ENCODE data around the gene CROCC2.

CROCC2 gene

DNA sequence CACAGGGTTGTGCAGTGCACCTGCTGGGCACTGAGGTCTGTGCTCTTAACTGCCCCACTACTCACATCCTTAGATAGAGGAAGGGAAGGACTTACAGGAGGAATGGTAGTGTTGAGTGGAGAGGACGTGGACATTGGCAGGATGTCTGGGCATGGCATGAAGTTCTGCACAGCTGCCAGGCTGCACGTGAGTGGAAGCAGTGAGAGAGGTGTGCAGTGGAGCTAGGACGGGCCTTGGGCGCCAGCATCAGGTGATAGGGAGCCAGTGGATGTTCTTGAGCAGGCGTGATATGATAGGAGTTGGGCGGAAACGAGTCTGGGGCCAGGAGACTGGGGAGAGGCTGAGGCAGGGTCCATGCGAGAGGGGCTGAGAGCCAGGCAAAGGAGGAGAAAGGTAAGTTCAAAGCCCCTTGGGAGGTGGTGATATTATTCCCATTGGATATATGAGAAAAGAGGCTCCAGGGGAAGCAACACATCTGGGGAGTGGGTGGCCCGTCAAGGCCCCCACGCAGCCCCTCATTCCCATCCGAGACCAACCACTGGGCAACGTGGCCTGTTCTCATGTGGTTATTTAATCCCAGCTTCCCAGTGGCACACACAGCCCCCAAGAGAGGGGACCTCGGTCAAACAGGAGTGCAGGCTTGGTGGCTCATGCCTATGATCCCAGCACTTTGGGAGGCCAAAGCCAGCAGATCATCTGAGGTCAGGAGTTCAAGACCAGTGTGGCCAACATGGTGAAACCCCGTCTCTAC, 46.5 kb downstream of the CROCC2 start:
- no peak overlapping the region for H3K27ac ChIP-seq (ENCODE audit: extremely low read depth, low read depth, low read length)
- TF ChIP-seq ZNF624 (tag by site-specific recombination; IDR thresholded peaks at IDR 0.05) (no peak), ZNF510 (tag by site-specific recombination; IDR thresholded peaks at IDR 0.05; ENCODE audit: insufficient replicate concordance) (no peak), ZNF146 (tag by site-specific recombination; IDR thresholded peaks at IDR 0.05) (no peak), ZNF248 (tag by site-specific recombination; IDR thresholded peaks at IDR 0.05) (no peak), ZNF529 (tag by site-specific recombination; IDR thresholded peaks at IDR 0.05; ENCODE audit: insufficient replicate concordance) (no peak), ZXDB (tag by site-specific recombination; IDR thresholded peaks at IDR 0.05) (no peak), ZNF707 (tag by site-specific recombination; IDR thresholded peaks at IDR 0.05) (no peak), ZNF623 (tag by site-specific recombination; IDR thresholded peaks at IDR 0.05) (no peak), ZNF404 (tag by site-specific recombination; IDR thresholded peaks at IDR 0.05) (no peak), HOXC10 (CRISPR knock-in tag; IDR thresholded peaks at IDR 0.05) (no peak), ZSCAN30 (tag by site-specific recombination; IDR thresholded peaks at IDR 0.05) (no peak), ZNF292 (tag by site-specific recombination; IDR thresholded peaks at IDR 0.05; ENCODE audit: borderline replicate concordance, low read depth) (no peak)
- TF ChIP-seq, protein P1, sequence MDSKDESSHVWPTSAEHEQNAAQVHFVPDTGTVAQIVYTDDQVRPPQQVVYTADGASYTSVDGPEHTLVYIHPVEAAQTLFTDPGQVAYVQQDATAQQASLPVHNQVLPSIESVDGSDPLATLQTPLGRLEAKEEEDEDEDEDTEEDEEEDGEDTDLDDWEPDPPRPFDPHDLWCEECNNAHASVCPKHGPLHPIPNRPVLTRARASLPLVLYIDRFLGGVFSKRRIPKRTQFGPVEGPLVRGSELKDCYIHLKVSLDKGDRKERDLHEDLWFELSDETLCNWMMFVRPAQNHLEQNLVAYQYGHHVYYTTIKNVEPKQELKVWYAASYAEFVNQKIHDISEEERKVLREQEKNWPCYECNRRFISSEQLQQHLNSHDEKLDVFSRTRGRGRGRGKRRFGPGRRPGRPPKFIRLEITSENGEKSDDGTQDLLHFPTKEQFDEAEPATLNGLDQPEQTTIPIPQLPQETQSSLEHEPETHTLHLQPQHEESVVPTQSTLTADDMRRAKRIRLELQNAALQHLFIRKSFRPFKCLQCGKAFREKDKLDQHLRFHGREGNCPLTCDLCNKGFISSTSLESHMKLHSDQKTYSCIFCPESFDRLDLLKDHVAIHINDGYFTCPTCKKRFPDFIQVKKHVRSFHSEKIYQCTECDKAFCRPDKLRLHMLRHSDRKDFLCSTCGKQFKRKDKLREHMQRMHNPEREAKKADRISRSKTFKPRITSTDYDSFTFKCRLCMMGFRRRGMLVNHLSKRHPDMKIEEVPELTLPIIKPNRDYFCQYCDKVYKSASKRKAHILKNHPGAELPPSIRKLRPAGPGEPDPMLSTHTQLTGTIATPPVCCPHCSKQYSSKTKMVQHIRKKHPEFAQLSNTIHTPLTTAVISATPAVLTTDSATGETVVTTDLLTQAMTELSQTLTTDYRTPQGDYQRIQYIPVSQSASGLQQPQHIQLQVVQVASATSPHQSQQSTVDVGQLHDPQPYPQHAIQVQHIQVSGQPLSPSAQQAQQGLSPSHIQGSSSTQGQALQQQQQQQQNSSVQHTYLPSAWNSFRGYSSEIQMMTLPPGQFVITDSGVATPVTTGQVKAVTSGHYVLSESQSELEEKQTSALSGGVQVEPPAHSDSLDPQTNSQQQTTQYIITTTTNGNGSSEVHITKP (tag by site-specific recombination; IDR thresholded peaks at IDR 0.05), result no peak
- TF ChIP-seq, protein P2, sequence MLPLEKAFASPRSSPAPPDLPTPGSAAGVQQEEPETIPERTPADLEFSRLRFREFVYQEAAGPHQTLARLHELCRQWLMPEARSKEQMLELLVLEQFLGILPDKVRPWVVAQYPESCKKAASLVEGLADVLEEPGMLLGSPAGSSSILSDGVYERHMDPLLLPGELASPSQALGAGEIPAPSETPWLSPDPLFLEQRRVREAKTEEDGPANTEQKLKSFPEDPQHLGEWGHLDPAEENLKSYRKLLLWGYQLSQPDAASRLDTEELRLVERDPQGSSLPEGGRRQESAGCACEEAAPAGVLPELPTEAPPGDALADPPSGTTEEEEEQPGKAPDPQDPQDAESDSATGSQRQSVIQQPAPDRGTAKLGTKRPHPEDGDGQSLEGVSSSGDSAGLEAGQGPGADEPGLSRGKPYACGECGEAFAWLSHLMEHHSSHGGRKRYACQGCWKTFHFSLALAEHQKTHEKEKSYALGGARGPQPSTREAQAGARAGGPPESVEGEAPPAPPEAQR (tag by site-specific recombination; IDR thresholded peaks at IDR 0.05), result no peak
- no peaks in the 10 kb centered on the region for H3K36me3 ChIP-seq (ENCODE audit: control insufficient read depth in 2 of 2, insufficient read depth in 1 of 2, low read length in 2 of 2)
- no peak overlapping the region for H3K4me3 ChIP-seq (ENCODE audit: low read depth, low read length)
- no peaks in the 10 kb centered on the region for H3K4me1 ChIP-seq (ENCODE audit: control insufficient read depth, insufficient read depth, low read length)
- ChIA-PET CTCF (no interaction called here), POLR2A (no interaction called here)
- H3K9me3 ChIP-seq (ENCODE audit: control insufficient read depth, insufficient read depth, low read depth, low read length), result no peaks in the 10 kb centered on the region

DNA sequence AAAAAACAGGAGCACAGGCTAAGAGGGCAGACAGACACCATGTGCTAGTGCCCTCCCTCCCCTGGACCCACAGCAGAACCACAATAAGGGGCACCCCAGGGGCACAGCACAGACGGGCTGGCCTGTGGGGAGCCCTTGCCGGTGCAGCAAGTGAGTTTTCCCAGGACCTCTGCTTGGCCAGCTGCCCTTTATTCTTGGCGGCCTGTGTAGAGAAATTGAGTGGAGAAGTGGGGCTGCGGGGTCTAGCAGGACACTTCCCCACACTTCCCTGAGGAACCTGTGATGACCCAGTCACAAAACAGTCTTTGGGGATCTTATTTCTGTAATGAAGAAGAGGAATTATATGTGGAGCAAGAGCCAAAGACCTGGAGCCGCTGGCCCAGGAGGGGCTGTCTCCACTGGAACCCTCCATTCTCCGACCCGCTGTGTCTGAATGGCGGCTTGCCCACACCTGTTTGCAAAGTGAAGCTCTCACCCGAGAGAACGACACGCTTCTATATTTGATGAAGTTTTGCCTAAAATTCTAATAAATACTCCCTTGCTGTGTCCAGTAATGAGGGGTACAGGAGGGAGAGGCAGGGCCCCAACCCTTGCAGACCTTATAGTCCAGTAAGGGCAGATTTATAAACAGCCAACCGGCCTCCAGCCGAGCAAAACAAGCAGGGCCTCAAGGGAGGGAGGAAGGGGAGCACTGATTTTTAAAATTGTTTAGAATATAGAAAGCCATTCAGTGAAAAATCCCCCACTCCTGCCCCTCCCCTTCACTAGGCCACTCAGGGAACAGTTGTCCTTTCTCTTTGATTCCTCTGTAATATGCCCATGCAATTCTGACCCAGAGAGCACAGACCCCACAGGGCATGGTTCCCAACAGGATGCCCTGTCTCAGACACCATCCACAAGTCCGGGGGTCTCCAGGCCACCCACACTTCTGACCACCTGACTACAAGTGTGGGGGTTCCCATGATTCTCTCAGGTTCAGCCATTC, 47.6 kb downstream of the CROCC2 start:
- Histone ChIP-seq H3K27ac (ENCODE audit: extremely low read depth, low read depth, low read length) (no peak overlapping the region), H3K9me3 (ENCODE audit: control insufficient read depth, insufficient read depth, low read depth, low read length) (no peaks in the 10 kb centered on the region), H3K4me3 (ENCODE audit: low read depth, low read length) (no peak overlapping the region), H3K36me3 (ENCODE audit: control insufficient read depth in 2 of 2, insufficient read depth in 1 of 2, low read length in 2 of 2) (no peaks in the 10 kb centered on the region), H3K4me1 (ENCODE audit: control insufficient read depth, insufficient read depth, low read length) (no peaks in the 10 kb centered on the region)
- POLR2A ChIA-PET, result no interaction called here
- TF ChIP-seq ZNF626 (tag by site-specific recombination; IDR thresholded peaks at IDR 0.05), result no peak
- TF ChIP-seq, protein P3, sequence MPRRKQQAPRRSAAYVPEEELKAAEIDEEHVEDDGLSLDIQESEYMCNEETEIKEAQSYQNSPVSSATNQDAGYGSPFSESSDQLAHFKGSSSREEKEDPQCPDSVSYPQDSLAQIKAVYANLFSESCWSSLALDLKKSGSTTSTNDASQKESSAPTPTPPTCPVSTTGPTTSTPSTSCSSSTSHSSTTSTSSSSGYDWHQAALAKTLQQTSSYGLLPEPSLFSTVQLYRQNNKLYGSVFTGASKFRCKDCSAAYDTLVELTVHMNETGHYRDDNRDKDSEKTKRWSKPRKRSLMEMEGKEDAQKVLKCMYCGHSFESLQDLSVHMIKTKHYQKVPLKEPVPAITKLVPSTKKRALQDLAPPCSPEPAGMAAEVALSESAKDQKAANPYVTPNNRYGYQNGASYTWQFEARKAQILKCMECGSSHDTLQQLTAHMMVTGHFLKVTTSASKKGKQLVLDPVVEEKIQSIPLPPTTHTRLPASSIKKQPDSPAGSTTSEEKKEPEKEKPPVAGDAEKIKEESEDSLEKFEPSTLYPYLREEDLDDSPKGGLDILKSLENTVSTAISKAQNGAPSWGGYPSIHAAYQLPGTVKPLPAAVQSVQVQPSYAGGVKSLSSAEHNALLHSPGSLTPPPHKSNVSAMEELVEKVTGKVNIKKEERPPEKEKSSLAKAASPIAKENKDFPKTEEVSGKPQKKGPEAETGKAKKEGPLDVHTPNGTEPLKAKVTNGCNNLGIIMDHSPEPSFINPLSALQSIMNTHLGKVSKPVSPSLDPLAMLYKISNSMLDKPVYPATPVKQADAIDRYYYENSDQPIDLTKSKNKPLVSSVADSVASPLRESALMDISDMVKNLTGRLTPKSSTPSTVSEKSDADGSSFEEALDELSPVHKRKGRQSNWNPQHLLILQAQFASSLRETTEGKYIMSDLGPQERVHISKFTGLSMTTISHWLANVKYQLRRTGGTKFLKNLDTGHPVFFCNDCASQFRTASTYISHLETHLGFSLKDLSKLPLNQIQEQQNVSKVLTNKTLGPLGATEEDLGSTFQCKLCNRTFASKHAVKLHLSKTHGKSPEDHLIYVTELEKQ (tag by site-specific recombination; IDR thresholded peaks at IDR 0.05; ENCODE audit: borderline replicate concordance), result no peak
- no peak for TF ChIP-seq ZNF16 (tag by site-specific recombination; IDR thresholded peaks at IDR 0.05; ENCODE audit: low read depth)
- TF ChIP-seq, protein P4, sequence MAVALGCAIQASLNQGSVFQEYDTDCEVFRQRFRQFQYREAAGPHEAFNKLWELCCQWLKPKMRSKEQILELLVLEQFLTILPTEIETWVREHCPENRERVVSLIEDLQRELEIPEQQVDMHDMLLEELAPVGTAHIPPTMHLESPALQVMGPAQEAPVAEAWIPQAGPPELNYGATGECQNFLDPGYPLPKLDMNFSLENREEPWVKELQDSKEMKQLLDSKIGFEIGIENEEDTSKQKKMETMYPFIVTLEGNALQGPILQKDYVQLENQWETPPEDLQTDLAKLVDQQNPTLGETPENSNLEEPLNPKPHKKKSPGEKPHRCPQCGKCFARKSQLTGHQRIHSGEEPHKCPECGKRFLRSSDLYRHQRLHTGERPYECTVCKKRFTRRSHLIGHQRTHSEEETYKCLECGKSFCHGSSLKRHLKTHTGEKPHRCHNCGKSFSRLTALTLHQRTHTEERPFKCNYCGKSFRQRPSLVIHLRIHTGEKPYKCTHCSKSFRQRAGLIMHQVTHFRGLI (tag by site-specific recombination; IDR thresholded peaks at IDR 0.05), result no peak
- TF ChIP-seq, protein P5, sequence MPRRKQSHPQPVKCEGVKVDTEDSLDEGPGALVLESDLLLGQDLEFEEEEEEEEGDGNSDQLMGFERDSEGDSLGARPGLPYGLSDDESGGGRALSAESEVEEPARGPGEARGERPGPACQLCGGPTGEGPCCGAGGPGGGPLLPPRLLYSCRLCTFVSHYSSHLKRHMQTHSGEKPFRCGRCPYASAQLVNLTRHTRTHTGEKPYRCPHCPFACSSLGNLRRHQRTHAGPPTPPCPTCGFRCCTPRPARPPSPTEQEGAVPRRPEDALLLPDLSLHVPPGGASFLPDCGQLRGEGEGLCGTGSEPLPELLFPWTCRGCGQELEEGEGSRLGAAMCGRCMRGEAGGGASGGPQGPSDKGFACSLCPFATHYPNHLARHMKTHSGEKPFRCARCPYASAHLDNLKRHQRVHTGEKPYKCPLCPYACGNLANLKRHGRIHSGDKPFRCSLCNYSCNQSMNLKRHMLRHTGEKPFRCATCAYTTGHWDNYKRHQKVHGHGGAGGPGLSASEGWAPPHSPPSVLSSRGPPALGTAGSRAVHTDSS (tag by site-specific recombination; IDR thresholded peaks at IDR 0.05), result no peak
- TF ChIP-seq ZNF155 (tag by site-specific recombination; IDR thresholded peaks at IDR 0.05), result no peak
- CTCF ChIA-PET, result interaction anchor here (1.0 kb wide), 1 partner anchor 40 kb away, joined by 4 read pairs; no protein-coding TSS in a partner anchor
